Measurements from ENCODE around the gene SPATA31C1. TPM values are rescaled to one million over a fixed set of nuclear protein-coding genes. Genes with fewer than 3 reads are reported as not detected.

Gene SPATA31C1
- polyA plus RNA-seq, 3 donors, result not detected

DNA sequence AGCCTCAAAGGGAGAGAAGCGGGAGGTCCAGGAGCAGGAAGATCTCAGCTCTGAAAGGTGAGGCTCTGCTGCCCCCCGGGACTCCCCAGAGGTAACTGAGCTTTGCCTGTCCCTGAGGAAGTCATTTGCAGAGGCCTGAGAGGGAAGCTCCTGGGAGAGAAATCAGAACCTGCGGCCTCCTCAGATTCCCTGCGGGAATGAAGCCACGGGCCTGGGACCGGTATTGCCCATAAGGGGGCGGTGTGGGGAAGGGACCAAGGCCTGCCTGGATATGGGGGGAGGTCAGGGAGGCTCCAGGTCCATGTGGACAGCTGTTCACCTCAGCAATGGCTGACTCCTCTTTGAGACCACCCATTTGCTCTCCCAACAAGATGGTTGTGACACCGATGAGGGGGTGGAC, 33.8 kb upstream of the SPATA31C1 start:
- H2AFZ ChIP-seq (ENCODE audit: insufficient read depth, low read depth, low read length, poor library complexity, severe bottlenecking), result no peak overlapping the region
- no peak overlapping the region for H3K9ac ChIP-seq (ENCODE audit: insufficient read depth, low read length, poor library complexity, severe bottlenecking)
- intact Hi-C loops (cut with micrococcal nuclease), result no loop called here
- no peaks in the 10 kb centered on the region for H3K36me3 ChIP-seq (replicated peaks in 1 of 2; ENCODE audit: control insufficient read depth in 1 of 2, insufficient read depth in 2 of 2, low read length in 2 of 2)
- no peaks in the 10 kb centered on the region for H3K27me3 ChIP-seq (ENCODE audit: control insufficient read depth in 2 of 2, insufficient read depth in 2 of 2, low read length in 2 of 2)
- Mint-ChIP-seq H3K4me1 (no peaks in the 10 kb centered on the region), H3K27ac (no peak overlapping the region), H3K9me3 (no peaks in the 10 kb centered on the region), H3K36me3 (no peaks in the 10 kb centered on the region), H3K27me3 (ENCODE audit: low read depth in 3 of 3) (peaks cover 3 to 11% (median 3%) of the 10 kb centered on the region in 3 donors), H3K4me3 (no peak overlapping the region)
- TF ChIP-seq, protein P1, sequence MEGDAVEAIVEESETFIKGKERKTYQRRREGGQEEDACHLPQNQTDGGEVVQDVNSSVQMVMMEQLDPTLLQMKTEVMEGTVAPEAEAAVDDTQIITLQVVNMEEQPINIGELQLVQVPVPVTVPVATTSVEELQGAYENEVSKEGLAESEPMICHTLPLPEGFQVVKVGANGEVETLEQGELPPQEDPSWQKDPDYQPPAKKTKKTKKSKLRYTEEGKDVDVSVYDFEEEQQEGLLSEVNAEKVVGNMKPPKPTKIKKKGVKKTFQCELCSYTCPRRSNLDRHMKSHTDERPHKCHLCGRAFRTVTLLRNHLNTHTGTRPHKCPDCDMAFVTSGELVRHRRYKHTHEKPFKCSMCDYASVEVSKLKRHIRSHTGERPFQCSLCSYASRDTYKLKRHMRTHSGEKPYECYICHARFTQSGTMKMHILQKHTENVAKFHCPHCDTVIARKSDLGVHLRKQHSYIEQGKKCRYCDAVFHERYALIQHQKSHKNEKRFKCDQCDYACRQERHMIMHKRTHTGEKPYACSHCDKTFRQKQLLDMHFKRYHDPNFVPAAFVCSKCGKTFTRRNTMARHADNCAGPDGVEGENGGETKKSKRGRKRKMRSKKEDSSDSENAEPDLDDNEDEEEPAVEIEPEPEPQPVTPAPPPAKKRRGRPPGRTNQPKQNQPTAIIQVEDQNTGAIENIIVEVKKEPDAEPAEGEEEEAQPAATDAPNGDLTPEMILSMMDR (IDR thresholded peaks at IDR 0.05), result no peak
- no peaks in the 10 kb centered on the region for H3K9me3 ChIP-seq (replicated peaks in 1 of 2; ENCODE audit: control insufficient read depth in 1 of 2, insufficient read depth in 1 of 2, low read length in 2 of 2)
- no peak overlapping the region for H3K4me2 ChIP-seq (replicated peaks; ENCODE audit: extremely low read depth, low read length, poor library complexity, severe bottlenecking)
- no peak overlapping the region for H3K27ac ChIP-seq (ENCODE audit: low read depth in 1 of 2, low read length in 2 of 2)
- H4K20me1 ChIP-seq (ENCODE audit: insufficient read depth, low read length), result no peaks in the 10 kb centered on the region
- WGBS (ENCODE audit: insufficient coverage), result 83% methylated on average over 8 of the region's 8 CpGs
- DNase-seq, result no peak
- H3K4me3 ChIP-seq (replicated peaks in 1 of 3; ENCODE audit: low read depth in 2 of 3, low read length in 3 of 3), result no peak overlapping the region
- no peaks in the 10 kb centered on the region for H3K4me1 ChIP-seq (ENCODE audit: control insufficient read depth in 1 of 2, insufficient read depth in 2 of 2, low read length in 2 of 2)
- no peaks in the 10 kb centered on the region for H3K79me2 ChIP-seq (ENCODE audit: insufficient read depth, low read length)

DNA sequence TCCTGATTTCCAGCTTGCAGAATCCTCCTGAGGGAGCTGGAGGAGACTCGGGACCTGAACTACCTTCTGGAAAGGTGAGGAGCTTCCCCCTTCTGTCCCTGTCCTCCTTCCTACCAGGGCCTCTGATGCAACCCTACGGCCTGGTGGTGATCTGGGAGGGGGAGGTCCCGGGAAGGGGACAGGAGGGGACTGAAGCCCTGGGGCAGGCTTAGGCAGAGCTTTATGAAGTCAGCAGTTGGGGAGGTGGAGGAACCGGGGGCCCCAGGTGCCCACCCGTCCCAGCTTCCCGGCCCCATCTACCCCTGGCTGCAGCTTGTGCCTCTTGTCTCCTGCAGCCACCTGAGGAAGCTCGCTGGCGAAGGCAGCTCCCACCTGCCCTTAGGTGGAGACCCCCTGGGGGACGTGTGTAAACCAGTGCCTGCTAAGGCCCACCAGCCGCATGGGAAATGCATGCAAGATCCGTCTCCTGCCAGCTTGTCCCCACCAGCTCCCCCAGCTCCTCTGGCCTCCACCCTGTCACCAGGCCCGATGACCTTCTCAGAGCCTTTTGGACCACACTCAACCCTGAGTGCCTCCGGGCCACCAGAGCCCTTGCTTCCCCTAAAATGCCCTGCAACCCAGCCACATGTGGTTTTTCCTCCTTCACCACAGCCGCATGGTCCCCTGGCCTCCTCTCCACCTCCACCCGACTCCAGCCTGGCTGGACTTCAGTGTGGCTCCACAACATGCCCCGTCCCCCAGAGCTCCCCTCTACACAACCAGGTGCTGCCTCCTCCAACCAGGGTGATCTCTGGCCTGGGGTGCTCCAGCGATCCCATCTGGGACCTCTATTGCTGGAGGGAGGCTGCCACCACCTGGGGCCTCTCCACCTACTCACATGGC, 32.9 kb upstream of the SPATA31C1 start:
- Histone ChIP-seq H2AFZ (ENCODE audit: insufficient read depth, low read depth, low read length, poor library complexity, severe bottlenecking) (no peak overlapping the region), H3K36me3 (replicated peaks in 1 of 2; ENCODE audit: control insufficient read depth in 1 of 2, insufficient read depth in 2 of 2, low read length in 2 of 2) (no peaks in the 10 kb centered on the region), H4K20me1 (ENCODE audit: insufficient read depth, low read length) (no peaks in the 10 kb centered on the region), H3K9ac (ENCODE audit: insufficient read depth, low read length, poor library complexity, severe bottlenecking) (no peak overlapping the region), H3K9me3 (replicated peaks in 1 of 2; ENCODE audit: control insufficient read depth in 1 of 2, insufficient read depth in 1 of 2, low read length in 2 of 2) (no peaks in the 10 kb centered on the region), H3K79me2 (ENCODE audit: insufficient read depth, low read length) (no peaks in the 10 kb centered on the region), H3K27me3 (ENCODE audit: control insufficient read depth in 2 of 2, insufficient read depth in 2 of 2, low read length in 2 of 2) (no peaks in the 10 kb centered on the region), H3K4me2 (replicated peaks; ENCODE audit: extremely low read depth, low read length, poor library complexity, severe bottlenecking) (no peak overlapping the region), H3K4me1 (ENCODE audit: control insufficient read depth in 1 of 2, insufficient read depth in 2 of 2, low read length in 2 of 2) (no peaks in the 10 kb centered on the region), H3K27ac (ENCODE audit: low read depth in 1 of 2, low read length in 2 of 2) (no peak overlapping the region), H3K4me3 (replicated peaks in 1 of 3; ENCODE audit: low read depth in 2 of 3, low read length in 3 of 3) (no peak overlapping the region)
- Mint-ChIP-seq H3K36me3 (no peaks in the 10 kb centered on the region), H3K9me3 (no peaks in the 10 kb centered on the region), H3K27ac (peak overlapping the region in 1 of 7 donors; percentile 20), H3K4me1 (no peaks in the 10 kb centered on the region), H3K27me3 (ENCODE audit: low read depth in 3 of 3) (peaks cover 3 to 11% (median 3%) of the 10 kb centered on the region in 3 donors), H3K4me3 (no peak overlapping the region)
- intact Hi-C loops (cut with micrococcal nuclease), result no loop called here
- 89% methylated on average over 14 of the region's 17 CpGs for WGBS (ENCODE audit: insufficient coverage)
- DNase-seq, result no peak
- TF ChIP-seq, protein P1 (IDR thresholded peaks at IDR 0.05), result no peak
